ENCODE measurements around the gene NCMAP.
"Not testable (repeated sequence)": the region's sequence is repeated elsewhere in the genome, so short reads cannot be mapped to it uniquely, and the experiment has no call there.

Gene NCMAP

DNA sequence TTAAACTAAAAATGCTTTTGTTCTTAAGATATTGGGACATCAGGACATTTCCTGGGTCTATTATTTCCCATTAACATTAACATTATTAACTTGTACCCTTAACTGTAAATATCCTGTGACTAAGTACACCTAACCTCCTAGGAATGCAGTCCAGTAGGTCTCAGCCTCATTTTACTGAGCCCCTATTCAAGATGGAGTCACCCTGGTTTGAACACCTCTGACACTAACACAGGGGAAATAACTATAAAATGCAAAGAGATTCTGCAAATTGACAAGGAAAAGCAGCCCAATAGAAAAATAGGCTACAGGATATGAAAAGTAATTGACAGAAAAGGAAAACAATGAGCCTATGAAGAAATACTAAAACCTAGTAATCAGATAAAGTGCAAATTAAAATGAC is 11.6 kb upstream of the NCMAP start:
- DNase-seq, result peak; percentile 26

DNA sequence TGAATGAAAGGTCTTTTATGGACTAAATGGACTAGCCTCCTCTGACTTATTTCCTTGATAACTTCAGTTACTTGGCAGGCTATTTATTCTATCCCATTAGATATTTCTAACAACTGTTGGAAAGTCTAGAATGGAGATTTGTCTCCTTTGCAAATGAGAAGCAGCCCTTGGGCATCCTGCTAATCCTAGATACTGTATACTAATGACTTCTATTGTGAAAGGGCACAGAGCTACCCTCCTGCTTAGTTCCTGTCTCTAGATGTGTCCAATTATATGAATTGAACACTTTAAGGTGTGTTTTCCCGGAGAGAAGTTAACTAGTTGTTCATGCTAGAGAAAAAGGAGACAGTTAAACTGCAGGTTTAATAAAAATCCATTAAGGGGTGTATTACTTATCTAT is 10.2 kb upstream of the NCMAP start:
- DNase-seq, result no peak

DNA sequence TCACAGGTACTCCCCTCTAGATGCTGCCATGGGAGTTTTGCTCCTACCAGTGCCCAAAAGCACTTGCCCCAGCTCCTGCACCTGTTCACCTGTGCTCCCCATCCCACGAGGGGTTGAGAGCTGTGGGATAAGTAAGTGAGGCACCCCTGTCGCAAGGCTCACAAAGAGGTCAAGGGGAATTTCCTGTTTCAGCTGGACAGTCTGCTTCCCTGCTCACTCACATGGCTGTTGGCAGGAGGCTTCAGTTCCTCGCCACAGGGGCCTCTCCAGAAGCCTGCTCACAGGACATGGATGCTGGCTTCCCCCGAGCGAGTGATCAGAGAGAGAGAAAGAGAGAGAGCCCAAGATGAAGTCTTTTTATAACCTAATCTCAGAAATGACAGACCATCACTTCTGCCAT is 8.7 kb upstream of the NCMAP start:
- no peak for DNase-seq

DNA sequence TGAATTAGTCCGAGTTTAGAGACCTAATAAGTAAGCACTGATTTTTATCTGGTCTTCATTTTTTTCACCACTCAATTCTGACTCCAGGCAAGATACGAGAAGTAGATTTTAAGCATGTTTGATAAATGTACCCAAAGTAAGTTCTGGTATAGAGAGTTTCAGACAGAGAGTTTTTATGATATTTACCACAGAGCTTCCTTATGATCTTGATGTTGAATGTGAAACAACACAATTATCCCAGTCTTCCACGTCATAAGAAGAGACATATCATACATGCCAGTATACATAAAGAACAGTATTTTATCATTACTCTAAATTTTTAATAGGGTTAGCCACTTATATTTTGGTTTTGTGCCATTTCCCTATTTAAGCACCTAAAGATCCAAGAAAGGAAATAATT is 7.8 kb upstream of the NCMAP start:
- no peak for DNase-seq

DNA sequence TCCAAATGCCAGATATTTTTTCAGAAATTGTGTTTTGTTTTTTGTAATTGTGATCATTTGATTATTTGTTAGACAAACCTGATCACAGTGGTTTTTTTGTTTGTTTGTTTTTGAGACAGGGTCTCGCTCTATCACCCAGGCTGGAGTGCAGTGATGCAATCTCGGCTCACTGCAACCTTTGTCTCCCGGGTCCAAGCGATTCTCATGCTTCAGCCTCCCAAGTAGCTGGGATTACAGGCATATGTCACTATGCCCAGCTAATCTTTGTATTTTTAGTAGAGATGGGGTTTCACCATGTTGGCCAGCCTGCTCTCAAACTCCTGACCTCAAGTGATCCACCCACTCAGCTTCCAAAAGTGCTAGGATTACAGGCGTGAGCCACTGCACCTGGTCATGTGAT is 6.7 kb upstream of the NCMAP start:
- DNase-seq, result not testable (repeated sequence)

DNA sequence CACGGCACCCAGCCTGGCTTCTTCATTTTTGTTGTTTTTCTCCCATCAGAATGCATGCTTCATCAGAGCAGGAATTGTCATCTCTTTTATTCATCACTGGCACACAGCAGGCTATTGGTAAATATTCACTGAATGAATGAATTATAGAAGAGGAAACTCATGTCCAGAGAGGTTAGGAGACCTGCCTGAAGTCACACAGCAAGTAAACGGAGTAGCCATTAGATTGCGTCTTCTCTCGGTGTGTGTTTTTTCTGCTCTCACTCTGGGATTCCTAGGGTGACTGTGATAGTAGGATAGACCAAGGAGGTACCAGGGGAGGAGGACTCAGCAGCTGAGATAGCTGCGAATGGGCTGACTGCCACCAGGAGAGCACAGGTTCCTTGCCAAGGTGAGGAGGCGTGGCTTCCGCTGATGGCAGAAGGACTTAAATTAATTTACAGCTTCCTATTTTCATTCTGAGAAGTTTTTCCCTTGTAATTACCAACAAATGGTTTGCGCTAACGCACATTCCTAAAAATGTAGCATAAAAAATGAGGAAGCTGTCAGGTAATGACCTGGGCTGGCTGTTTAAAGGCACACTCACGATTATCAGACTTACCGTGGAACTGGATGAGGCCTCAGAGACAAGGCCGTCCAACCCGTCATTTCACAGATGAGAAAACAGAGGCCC is 4.5 kb upstream of the NCMAP start:
- DNase-seq, result no peak

DNA sequence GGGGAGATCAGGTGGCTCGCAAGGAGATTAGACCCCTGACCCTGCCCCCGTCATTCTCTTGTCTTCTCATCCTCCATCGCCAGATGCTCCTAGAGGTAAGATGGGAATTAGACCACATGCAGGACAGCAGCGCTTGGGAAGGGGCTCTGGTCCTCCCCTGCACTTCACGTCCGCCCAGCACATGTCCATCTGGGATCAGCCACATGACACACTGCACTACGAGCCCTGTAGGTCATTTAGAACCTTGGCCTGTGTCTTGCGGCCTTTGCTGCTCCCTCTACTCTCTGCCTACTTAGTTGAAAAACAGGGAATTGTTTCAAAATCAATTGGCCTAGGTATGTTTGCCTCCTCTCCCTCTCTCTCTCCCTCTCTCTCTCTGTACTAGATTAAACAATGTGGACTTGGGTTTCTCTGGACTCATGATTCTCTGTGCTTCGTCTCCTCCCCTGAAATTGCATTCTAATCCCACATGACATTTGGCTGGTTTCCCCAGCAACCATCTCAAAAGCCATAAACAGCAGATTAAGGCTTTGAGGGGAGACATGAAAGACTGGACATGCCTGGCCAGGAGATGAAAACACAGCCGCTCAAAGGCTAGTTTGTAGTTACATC is 3.8 kb upstream of the NCMAP start:
- DNase-seq, result no peak

DNA sequence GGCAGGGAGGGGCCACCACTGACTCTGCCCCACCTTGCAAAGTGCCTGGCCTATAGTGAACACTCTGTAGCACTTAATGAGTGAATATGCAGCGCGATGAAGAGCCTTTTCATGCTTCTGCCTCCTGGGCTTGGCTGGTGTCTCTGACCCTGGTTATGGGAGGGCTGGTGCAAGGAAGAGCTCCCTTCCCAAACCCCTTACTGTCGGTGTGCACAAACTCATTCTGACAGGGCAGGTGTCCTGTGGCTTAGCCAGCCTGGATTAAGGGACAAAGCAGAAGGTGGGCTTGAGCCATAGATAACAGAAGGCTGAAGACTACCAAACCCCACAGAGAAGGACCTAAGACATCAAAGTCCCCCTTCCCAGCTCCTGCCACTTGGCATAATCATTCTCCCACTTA is 2.0 kb upstream of the NCMAP start:
- no peak for DNase-seq

DNA sequence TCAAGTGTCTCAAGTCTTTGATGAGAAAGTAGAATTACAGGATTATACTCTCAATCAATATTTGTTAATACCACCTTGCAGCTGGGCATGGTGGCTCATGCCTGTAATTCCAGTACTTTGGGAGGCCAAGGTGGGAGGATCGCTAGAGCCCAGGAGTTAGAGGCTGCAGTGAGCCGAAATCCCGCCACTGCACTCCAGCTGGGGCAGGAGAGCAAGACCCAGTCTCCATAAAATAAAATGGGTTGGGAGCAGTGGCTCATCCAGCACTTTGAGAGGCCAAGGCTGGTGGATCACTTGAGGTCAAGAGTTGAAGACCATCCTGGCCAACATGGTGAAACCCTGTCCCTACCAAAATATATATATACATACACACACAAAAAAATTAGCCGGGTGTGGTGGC is 1.2 kb upstream of the NCMAP start:
- DNase-seq, result no peak

GRCh38 chr1:24556414-24556795 is 518 bp downstream of the NCMAP start:
- no peak for DNase-seq

DNA sequence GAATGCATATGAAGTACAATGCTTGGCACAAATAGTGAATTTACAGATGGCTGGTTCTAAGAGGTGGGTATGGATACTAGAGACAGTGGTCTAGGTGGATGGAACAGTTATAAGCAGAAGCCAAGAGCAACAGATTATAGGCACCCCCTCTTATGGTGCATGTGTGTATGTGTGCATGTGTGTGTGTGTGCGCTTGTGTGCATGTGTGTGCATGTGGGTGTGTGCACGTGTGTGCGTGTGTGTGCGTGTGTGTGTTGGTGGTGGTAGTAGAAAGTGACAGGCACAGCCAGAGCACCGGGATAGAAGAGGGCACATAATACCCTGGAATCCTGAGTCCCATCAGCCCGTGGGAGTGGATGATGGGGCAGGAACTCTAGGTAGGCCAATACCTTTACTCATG is 1.3 kb downstream of the NCMAP start:
- DNase-seq, result no peak

- no peak for DNase-seq
Observed at GRCh38 chr1:24557711-24558131, 1.8 kb downstream of the NCMAP start.

DNA sequence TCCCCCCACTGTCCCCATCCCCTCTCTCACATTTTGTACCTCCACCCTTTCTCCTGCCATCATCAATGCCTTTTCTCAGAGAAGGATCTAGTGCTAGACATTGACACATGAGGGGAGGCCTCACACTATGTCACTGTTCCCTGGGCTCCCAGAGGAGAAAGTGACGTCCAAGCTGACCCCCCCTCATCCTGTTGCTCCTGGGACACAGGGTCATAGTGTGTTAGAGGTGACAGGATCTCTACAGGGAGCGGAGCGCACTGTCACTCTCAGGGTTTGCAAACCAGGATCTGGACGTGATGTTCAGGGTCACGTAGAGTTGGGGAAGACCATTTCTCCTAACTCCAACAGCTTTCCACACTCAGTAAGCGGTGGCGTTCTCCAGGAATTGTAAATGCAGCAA is 2.6 kb downstream of the NCMAP start:
- no peak for DNase-seq

DNA sequence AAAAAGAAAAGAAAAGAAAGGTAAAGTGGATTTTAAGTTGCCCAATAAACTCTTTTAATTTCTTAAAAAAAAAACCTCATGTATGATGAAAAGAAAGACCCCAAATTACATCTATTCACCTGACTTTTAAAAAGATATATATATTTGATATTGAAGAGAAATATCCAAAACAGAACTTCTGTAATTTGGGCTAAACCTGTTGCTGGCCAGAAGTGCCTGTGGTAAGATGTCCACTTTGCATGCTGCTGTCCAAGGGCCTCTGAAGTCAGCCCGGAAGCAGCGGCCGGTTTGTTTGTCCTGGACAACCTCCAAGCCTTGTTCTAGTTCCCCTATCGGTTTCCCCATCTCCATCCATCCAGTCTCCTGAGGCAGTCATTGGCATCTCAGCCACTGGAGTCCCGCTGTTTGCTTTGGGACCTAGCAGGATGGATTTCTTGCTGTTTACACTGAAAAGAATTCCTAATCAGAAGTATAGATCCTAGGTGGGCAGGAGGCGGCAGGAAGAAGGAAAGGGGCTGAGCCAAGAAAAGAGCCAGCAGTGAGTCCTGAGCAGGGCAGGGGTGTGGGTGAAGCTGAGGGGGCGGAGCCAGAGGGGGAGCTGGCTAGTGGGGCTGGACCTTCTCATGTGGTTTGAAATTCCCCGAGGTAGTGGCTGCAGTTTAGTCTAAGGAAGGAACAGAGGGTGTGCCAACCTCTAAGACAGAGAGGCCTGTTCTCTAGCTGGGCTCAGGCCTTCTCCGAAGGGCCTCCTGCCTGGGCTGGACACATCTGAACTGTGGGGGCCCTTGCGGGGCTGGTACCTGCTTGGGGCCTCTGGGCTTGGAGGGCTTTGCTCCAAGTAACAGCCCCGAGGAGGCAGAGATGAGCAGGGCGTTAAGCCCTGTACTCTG is 3.3 kb downstream of the NCMAP start:
- DNase-seq, result peak; percentile 90

DNA sequence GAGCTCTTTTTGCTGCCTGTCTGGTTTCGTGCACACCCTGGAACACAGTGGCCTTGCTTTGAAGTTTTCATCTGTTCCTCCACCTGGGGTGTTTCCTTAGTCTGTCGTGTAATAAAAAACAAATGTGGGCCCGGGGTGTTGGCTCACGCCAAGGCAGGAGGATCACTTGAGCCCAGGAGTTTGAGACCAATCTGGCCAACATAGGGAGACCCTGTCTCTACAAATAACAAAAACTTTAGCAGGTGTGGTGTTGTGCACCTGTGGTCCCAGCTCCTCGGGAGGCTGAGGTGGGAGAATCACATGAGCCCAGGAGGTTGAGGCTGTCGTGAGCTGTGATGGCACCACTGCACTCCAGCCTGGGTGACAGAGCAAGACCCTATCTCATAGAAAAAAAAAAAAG is 4.5 kb downstream of the NCMAP start:
- DNase-seq, result no peak

- DNase-seq, result no peak
Observed at GRCh38 chr1:24562625-24563024, 6.7 kb downstream of the NCMAP start.

GRCh38 chr1:24564695-24565094 is 8.8 kb downstream of the NCMAP start:
- DNase-seq, result no peak

- peak; percentile 44 for DNase-seq
Observed at GRCh38 chr1:24566236-24566867, 10.5 kb downstream of the NCMAP start.

DNA sequence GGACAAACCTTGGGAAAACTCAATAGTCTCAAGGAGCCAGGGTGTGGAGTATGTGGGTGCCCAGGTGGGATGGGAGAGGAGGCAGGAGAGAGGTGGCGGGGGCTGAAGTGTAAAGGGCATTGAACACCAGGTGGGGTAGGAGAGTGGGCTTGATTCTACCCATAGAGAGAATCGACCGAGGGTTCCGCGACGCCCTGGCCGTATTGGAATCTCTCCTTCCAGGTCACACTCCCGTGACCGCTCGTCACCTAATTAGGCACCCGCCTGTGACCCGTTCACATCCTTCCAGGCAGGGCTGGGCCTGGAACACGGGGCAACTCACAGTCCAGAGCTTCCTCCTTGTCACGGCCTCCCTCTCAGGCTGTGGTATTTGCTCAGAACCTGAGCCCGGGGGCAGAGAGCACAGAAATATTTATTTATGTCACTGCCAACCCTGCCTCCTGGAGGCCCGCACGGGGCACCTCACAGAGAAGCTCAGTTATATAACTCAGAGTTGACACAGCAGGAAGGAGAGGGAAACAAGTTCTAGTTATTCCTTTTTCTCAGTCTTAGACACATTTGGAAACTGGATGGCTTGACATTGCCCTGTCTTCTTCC is 12.0 kb downstream of the NCMAP start:
- DNase-seq, result peak; percentile 37

DNA sequence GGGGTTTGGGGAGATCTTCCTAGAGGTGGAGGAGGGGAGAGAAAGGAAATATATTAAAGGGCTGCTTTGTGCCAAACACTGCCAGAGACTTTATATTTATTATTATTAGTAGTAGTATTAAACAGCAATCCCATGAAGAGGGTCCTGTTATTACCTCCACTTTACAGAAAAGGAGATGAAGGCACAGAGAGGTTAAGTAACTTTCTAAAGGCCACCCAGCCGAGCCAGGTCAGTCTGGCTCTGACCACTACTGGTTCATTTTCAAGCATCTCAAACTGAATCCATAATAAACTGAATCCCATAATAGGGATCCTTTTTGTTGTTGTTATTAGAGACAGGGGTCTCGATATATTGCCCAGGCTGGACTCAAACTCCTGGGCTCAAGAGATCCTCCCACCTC is 12.6 kb downstream of the NCMAP start:
- DNase-seq, result no peak

DNA sequence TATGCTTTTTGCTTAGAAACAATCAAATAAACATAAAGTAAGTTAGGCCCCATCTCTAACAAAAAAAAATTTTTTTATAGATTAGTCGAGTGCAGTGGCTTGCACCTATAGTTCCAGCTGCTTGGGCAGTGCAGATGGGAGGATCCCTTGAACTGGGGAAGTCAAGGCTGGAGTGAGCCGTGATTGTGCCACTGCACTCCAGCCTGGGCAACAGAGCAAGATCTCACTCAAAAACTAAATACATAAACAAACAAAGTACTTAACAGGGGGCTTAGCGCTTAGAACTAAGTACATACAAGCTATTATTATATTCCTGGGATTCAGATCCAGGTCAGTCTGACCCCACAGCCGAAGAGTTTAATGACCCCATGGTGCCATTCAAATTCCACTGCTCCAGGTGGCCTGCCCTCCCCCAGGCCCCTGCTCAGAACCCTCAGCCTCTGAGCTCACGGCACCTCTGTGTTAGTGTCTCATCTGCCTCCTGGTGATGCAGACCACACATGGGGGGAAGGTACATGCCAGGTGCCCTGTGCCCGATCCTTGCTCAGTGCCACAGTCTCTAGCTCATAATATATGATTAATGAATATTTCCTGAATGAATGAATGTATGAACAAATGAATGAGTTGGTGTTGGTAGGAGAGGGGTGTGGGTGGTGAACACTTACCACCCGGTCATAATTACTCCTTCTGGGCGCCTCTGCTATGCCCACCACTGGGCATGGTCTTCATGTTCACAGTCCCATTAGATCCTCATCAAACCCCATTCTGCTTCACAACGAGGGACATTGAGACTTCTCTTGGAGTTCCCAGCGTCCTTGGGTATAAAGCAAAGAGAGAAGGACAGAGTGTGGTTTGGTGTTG is 14.6 kb downstream of the NCMAP start:
- DNase-seq, result no peak

DNA sequence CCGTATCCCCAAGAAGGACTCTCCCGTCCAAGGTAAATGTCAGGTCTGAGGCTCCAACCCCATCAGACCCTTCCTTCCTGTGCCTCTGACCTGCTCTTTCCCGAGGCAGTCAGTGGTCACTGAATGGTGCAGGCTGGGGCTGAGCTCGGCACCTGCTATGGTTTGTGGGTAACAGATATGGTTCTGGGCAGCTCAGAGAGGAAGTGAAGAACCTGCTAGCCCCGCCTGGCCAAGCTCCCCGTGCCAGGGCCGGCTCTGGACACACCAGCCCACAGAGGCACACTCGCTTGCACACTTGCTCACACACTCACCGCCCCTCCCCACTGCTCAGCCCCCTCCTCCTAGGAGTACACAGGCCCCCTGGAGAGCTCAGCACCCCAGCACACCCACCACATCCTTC is 16.4 kb downstream of the NCMAP start:
- no peak for DNase-seq

Data from EL (cell line).